ENCODE data around the gene ADCK1. TPM values are rescaled to one million over a fixed set of nuclear protein-coding genes. Genes with fewer than 3 reads are reported as not detected.
"Not testable (repeated sequence)": the region's sequence is repeated elsewhere in the genome, so short reads cannot be mapped to it uniquely, and the experiment has no call there.

The ADCK1 gene
- total RNA-seq, 4 donors from 2014 or later: 4.2 to 10.7 (median 6.2) TPM

DNA sequence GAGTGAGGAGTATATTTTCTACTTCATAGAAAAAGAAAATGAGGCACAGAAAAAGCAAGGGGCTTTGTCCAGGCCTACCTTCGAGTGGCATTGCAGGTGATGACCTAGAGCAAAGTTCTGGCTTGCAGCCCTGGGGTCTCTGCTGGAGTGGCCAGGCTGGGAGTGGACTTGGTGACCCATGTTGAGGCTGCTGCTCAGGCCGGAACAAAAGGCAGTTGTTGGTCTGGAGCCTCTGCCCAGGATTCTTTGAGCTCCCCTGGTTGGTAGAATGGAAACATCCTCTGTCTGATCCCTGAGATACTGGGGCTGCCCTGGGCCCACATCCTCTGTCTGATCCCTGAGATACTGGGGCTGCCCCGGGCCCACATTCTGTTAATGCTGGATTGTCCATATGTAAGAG is 86.1 kb downstream of the ADCK1 start:
- TF ChIP-seq, protein P1, sequence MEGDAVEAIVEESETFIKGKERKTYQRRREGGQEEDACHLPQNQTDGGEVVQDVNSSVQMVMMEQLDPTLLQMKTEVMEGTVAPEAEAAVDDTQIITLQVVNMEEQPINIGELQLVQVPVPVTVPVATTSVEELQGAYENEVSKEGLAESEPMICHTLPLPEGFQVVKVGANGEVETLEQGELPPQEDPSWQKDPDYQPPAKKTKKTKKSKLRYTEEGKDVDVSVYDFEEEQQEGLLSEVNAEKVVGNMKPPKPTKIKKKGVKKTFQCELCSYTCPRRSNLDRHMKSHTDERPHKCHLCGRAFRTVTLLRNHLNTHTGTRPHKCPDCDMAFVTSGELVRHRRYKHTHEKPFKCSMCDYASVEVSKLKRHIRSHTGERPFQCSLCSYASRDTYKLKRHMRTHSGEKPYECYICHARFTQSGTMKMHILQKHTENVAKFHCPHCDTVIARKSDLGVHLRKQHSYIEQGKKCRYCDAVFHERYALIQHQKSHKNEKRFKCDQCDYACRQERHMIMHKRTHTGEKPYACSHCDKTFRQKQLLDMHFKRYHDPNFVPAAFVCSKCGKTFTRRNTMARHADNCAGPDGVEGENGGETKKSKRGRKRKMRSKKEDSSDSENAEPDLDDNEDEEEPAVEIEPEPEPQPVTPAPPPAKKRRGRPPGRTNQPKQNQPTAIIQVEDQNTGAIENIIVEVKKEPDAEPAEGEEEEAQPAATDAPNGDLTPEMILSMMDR (IDR thresholded peaks at IDR 0.05): no peak
- ATAC-seq (ENCODE audit: low FRiP score) (no peak), DNase-seq (ENCODE audit: low spot score) (no peak)

DNA sequence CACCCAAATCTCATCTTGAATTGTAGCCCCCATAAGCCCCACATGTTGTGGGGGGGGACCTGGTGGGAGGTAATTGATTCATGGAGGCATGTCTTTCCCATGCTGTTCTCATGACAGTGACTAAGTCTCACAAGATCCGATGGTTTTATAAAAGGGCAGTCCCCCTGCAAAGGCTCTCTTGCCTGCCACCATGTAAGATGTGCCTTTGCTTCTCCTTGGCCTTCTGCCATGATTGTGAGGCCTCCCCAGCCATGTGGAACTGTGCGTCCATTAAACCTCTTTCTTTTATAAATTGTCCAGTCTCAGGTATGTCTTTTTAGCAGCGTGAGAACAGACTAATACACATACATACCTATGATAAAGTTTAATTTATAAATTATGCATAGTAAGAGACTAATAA is 89.0 kb downstream of the ADCK1 start:
- DNase-seq (ENCODE audit: low spot score); ATAC-seq (ENCODE audit: low FRiP score): not testable (repeated sequence)

DNA sequence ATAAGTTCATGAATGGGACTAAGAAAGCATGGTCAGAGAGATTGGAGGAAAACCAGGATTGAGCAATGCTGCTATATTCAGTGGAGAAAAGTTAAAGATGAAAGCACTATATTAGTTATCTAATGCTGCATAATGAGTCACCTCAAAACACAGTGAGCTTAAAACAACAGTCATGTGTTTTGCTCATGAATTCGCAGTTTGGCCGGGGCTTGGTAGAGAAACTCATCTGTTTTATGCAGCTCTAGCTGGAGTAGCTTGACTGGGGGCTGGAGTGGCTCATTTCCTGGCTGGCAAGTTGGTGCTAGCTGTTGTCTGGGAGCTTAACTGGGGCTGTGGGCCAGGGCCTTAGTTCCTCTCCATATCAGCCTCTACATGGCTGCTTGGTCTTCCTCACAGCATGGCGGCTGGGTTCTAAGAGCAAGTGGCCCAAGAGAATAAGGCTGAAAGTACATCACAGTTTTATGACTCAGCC is 90.1 kb downstream of the ADCK1 start:
- DNase-seq (ENCODE audit: low spot score) (no peak), ATAC-seq (ENCODE audit: low FRiP score) (peak; percentile 57)
- TF ChIP-seq, protein P1 (IDR thresholded peaks at IDR 0.05): no peak

DNA sequence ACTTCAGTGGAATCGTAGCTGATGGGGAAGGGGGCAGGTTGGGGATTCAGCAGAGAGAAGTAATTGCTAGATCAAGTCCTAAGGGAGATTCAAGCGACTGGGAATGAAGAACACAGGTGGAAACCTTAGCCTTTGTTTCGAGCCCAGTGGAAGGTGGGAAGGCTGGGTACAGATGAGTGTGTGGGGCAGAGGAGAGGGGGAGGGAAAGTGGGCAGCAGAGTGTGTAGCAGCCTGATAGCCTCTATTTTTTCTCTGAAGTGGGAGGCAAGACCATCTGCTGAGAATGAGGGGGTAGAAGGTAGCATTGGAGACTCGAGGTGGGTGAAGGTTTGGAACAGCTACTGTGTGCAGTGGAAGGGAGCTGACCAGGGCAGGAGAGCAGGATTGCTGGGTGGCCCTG is 91.0 kb downstream of the ADCK1 start:
- TF ChIP-seq, protein P1 (IDR thresholded peaks at IDR 0.05): no peak
- DNase-seq (ENCODE audit: low spot score) (no peak), ATAC-seq (ENCODE audit: low FRiP score) (no peak)

DNA sequence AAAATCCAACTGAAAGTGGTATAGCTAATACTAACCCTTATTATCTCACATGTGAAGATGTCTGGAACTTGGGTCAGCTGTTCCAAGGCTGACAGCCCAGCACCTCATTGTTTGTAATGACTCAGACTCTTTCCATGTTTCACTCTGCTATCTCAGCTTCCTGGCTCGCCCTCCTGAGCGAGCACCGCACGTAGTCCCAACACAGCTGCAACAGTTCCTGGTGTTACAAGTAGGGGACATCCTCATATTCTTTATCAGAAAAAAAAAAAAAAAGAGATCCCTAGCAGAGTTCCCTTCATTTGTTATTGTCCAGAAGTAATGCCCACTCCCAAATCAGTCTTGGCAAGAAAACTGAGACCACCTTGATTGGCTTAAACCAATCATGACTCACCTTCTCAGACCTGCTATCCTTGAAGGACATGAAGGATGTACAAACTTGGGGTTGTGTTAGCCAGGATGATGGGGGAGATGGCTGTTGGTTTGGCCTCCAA is 92.5 kb downstream of the ADCK1 start:
- no peak for ATAC-seq (ENCODE audit: low FRiP score)
- TF ChIP-seq, protein P1 (IDR thresholded peaks at IDR 0.05): no peak
- no peak for DNase-seq (ENCODE audit: low spot score)

DNA sequence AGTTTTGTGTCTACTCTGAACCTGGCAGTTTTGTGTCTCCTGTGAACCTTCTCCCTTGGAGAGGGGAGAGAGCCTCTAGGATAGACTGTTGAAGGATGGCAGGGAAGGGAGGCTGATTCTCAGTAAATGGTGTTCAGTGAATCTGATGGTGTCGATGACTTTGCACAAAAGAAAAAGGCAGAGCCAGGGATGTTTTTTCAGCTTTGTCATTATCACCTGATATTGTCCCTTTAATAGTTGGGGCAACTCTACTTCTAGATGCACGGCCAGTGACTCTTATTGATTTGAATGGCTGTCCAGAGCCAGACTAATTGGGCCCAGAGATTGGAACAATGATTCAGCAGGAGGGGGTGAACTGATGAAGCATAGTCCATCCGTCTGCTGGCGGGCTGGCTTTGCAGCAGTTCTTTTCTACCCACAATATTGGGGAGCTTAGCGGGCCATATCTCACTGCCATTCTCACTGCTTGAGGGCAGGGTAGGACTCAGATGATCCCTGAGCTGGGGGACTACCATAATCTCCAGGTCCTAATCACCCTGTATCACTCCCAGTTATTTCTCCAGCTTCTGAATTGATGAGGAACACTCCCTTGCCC is 93.1 kb downstream of the ADCK1 start:
- ATAC-seq (ENCODE audit: low FRiP score): no peak
- no peak for DNase-seq (ENCODE audit: low spot score)
- TF ChIP-seq, protein P1 (IDR thresholded peaks at IDR 0.05): no peak

DNA sequence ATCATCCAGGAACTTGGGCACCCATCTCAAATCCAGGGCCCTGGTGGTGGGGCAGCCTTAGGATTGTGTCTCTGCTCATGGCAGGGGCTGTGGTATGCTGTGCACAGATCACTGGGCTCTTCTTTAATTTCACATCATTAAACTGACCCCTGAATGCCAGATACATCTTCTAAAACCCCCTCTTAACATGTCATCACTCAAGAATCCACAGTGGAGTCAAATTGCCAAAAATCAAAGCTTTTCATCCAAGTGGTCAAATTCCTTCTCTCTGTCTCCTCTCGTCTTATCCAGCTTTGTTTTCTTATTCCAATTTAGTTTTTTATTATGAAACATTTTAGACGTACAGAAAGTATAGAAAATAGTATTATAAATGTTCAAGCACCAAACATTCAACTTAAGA is 97.5 kb downstream of the ADCK1 start:
- TF ChIP-seq, protein P1 (IDR thresholded peaks at IDR 0.05): no peak
- DNase-seq (ENCODE audit: low spot score) (no peak), ATAC-seq (ENCODE audit: low FRiP score) (no peak)

Data from omental fat pad (tissue), 4 donors.